Stimulated activated CD4-positive, alpha-beta T cell treated with anti-CD3 and anti-CD28 coated beads, Interleukin-1b, Interleukin-23, amount 100 ng/mL, for 1 hour (primary cell): ENCODE data around the gene CITED1.
"Not testable (repeated sequence)": the region's sequence is repeated elsewhere in the genome, so short reads cannot be mapped to it uniquely, and the experiment has no call there.

Source experiments
- DNase-seq, 2 donors: peaks; one replicate each; pipeline ENCODE4 v3.0.0-alpha.2; 2020; ENCODE audit warnings: low read depth in 2 of 2

Gene CITED1, protein sequence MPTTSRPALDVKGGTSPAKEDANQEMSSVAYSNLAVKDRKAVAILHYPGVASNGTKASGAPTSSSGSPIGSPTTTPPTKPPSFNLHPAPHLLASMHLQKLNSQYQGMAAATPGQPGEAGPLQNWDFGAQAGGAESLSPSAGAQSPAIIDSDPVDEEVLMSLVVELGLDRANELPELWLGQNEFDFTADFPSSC

DNA sequence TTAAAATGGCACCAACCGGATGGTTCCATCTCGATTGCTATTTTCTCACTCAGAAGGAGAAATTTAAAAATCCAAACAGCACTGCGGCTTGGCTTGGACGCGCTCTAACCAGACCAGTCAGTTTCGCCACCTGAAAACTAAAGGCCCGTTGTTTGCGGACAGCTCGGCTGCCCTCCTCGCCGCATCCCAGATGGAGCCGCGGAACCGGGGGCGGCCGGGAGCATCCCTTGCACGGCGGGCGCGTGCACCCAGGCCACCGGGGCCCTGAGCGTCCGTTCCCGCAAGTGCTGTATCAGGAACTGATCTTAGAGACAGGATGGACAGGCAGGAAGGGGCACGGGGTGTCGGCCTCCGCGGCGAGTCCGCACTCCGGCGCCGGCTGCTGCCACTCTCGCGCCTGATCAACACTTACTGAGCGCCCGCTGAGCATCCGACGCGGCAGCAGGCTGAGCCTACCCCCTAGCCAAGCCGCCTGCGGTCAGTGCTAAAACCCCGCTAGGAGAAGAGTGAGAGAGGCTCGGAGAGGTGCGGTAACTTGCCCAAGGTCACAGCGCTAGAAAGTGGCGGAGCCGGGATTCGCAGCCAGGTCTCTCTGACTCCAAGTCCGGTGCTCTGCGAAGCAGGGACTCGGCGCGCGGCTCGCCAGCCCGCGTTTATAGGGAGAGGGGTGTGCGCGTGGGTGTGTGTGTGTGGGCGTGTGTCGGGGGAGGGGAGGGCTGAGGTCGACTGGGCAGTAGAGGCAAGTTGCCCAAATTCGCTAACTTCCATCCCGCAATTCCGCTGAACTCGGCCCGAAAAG is at the start of gene CITED1:
Gene CITED1 (minus strand): TSS at position 629 of the 799 bp plus-strand sequence. CDS start 3,045 bp downstream, outside the sequence.
- DNase-seq, result no peak

DNA sequence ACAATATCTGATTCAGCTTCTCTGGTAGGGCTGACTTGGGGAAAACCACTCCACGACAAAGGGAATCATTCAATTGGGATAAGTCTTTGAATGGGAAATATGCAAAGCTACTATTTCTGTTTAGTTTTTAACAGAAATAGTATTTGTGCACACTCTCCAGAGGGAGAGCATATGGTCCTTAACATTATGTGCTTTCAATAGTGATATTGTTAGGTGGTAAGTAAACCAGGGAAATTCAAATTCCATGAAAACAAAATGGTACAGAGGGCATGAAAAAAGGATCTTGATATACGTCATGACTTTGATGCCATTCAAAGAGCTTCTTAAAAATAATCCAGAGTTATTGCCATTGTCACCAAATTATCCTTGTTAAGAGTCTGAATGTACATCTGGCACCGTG is 47.1 kb upstream of the CITED1 start:
- DNase-seq, result no peak

DNA sequence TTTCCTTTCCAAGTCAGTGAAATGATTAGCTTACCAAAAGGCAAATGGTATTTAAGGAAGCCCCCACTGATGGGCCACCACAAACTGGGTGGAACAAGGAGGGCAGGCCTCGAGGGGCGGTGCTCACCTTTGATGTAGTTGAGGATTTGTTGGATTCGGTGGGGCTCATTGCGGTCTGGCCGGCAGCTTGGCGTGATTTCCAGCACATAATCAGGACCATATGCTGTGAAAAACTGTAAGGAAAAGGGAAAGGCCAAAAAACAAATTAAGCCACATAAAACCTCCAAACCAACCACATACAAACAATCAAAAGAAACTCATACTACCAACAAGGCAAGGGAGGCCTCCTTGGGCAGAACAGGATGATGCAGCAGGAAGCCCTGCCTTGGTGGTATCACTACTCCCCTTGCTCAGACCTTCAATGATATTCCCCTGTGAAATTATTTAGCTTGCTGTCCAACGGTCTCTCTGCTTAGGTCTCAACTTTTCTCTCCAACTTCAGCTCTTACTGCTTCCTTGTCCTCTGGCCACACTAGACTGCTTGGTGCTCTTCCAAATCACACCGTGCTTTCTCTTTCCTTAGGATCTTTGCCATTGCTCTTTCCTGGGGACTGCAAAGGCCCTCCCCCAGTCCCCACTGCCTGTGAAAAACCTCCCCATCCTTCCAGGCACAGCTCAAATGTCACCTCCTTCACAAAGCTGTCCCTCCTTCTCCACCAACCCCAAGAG is 46.1 kb upstream of the CITED1 start:
- no peak for DNase-seq

DNA sequence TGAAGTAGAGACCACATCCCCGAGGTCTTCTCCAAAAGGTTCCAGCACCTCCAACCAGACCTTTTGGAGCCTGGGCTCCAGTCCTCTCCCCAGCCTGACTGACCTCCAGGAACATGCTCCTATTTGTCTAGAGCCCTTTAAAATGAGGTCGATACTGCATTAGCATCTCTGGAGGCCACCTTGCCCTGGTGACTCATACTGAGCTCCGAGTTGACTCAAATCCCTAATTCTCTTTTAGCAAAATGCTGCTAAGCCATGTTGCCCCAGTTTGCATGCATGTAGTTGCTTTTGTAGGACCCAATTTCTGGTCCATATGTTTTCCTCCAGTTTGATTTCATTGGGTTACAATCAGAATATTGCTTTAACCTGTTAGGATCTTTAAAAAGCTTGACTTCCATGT is 43.5 kb upstream of the CITED1 start:
- DNase-seq, result no peak

DNA sequence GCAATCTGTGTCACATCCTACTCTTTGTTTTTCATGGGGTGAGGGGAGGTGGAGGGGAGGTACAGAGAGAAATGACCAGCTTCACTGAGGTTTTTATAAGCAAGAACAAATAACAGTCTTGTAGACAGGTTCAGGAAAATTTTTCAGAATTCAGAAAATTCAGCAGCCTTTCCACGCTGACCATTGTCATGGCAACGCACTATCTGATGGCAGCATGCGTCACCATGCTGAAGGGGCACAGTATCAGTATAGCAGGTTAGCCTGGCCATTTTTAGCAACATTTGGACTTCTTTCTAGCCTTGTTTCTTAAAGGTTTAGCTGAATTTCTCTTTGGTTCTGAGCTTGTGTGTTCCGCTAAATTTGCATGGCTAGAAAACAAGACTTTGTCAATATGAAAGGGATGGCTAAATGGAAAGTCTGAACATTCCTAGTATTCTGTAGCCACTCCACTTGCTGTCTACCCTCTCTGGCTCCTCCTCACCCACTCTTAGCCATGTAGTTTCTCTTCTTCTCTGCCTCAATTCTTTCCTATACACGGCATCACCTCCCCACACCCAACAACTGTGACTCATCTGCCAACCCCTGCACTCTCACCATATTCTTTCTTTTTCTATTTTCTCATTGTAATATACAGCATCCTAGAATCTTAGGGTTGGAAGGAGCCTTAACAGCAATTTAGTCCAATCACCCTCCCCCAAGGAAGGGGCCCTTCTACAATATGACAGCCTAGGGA is 42.7 kb upstream of the CITED1 start:
- no peak for DNase-seq

DNA sequence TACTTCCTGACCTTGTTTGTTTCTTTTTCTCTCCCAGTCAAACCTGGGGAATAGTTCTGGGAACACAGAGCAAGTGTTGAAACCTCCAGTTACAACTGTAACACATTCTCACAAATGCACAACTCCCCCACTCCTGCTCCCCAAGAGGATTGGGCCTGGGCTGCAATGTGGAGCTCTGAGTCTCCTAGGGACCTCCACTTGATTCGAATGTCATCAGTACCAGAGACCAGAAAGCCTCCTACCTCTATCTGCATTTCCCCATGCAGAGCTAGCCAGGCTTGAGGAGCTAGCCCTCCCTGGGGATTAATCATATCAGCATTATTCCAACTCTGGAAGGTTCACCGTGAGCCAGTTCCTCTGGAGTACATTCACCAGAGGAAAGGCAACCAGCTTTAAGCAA is 41.7 kb upstream of the CITED1 start:
- no peak for DNase-seq

DNA sequence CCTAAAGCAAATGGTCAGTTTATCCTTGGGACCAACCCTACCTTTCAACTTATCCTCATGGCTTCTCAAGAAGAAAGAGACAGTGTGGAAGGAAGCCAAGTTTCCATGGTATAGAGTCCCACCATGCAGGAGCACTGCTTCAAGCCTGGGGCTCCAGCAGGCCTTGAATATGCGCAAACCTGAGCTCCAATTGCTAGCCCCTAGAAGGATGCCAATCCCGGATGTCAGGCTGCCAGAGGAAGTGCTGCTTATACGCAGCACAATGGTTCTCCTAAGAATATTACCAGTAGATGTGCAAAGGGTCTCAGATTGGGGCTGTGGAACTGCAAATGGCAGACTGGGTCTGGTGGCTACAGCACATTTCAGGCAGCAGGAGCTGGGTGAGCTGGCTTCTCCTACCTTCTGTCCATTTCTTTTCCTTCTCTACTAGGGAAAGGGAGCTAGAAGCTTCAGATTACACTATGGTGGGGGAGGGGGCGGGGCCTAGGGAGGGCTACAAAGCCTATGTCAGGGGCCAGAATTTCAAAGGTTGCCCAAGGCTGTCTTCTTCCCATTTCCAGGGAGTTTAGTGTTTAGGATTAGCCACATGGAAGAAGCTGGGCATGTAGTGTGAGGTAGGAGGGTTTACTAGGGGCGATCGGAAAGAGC is 40.7 kb upstream of the CITED1 start:
- no peak for DNase-seq

DNA sequence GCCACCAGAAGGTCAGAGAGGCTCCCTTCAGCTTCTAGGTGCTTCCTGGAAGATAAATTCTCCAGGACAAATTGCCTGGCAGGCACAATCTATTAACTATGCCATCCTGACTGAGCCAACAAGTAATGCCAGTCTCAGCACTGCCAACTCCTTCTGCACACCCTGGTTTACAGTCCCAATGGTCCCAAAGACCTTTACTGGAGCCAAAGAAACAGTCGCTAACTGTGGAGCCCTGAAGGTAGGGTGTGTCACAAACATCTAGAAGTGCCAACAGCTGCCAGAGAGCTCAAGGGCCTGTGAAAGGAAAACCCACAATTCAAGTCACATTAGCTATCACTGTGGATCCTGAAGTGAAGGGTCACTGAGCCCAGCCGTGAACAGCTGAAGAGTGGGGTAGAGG is 34.9 kb upstream of the CITED1 start:
- DNase-seq, result no peak

DNA sequence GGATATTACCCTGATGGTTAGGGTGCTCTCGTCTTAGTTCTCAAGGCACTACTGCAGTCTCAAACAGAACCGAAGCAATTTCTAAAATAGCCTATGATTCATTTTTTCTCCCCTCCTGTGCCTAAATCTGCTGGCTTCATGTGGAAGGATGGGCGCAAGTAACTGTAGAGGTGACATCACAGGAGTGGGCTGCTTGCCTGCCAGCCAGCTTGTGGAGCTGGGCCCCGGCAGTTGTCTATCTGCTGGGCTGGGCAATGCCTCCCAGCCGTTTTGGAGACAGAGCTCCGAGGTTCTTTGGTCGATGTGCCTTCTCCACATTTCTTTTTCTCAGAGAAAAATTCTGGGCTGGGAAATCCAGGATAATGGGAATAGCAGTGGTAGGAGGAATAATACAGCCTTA is 34.3 kb upstream of the CITED1 start:
- DNase-seq, result no peak

DNA sequence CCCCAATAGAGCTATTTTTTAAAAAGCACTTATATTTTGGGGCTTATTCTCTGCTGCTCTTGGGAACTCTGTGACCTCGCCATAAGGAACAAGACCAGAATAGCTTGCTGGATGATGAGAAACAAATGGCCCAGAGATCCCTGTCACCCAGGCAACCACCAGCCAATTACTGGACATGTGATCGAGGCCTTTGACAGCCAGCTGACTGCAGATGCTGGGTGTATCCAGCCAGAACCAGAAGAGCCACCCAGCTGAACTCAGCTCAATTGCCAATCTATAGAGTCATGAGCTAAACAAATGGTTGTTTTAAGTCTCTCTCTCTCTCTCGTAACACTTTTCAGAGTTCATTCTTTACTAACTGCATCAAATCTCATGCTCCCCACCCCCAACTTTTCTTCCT is 24.4 kb upstream of the CITED1 start:
- no peak for DNase-seq

DNA sequence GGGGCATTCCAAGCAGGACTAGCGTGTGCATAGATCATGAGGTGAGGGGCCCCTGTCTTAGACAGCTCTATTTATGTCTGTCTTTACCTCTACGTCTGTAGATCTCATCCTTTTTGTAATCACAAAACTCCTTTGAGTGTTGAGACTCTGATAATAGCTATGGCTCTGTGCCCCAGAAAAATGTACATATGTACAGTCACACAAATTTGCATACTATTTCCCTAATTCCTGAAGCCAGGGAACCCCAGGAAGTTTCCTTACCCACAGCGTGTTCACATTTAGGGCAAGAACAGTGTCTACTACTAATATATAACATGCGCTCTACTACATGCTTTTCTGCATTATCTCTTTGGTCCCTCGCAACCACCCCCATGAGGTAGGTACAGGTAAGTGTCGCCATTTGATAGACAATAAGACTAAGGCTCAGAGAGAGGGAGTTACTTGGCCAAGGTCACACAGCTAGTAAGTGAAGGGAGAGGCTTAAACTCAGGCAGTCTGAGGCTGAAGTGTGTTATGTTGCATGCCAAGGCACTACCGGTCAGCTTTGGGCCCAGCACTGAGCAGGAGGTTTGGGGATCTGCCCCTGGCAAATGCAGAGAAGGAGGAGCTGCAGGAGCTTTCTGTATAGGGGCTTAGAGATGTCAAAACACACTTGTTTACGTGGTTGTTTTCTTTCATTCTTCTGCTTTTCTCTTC is 21.0 kb upstream of the CITED1 start:
- no peak for DNase-seq

DNA sequence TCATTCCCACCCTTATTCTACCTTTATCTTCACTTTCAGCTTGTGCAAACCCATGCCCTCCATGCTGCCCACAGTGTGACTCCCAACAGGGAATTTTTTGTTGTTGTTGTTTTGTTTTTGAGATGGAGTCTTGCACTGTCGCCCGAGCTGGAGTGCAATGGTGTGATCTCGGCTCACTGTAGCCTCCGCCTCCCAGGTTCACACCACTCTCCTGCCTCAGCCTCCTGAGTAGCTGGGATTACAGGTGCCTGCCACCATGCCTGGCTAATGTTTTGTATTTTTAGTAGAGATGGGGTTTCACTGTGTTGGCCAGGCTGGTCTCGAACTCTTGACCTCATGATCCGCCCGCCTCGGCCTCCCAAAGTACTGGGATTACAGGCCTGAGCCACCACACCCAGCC is 13.9 kb upstream of the CITED1 start:
- DNase-seq, result not testable (repeated sequence)

DNA sequence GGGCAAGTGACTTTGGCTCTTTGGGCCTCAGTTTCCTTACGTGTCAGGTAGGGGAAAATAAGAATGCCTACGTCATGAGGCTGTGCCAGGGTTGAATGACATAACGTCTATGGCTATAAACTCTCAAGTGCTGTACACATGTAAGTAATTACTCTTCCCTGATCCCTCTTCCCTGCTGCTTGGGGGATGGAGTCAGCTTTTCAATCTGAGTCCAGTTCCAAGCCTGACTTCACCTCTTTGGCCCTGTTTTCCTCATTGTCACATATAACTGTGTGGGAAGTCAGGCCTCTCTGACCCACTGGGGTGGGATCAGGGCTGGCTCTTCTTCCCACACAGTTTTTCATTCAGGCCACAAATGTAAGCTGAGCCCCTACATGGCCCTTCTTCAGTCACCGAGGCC is 11.4 kb upstream of the CITED1 start:
- DNase-seq, result no peak

DNA sequence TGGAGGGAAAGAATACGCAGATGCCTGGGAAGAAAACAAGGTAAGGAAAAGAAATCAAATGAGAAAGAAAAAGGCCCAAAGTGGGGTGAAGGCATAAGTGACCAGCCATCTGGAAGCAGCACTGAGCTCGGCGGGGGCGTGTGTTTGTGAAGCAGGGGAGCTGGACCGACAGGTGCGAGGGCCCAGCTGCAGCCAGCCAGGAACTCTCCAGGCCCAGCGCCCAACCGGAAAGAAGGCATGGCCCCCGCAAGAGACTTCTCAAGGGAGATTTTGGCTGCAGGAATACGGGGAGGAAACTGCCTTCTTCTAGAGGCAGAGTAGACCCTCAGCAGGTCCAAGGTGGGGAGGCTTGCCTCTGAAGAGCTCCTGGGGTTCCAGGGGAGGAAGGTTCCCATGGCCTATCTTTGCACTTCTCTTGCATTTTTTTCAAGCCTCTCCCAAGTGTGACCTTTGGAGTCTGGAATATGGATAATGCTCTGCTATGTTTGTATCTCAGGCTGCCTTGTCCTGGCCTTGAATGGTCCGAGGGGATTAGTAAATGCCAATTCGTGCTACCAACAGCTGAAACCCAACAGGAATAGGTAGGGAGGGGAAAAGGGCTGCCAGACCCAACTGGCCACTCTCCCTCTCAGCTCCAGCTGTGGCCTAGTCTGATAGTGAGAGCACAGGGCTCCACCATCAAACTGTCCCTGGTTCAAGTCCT is 10.8 kb upstream of the CITED1 start:
- DNase-seq, result no peak

DNA sequence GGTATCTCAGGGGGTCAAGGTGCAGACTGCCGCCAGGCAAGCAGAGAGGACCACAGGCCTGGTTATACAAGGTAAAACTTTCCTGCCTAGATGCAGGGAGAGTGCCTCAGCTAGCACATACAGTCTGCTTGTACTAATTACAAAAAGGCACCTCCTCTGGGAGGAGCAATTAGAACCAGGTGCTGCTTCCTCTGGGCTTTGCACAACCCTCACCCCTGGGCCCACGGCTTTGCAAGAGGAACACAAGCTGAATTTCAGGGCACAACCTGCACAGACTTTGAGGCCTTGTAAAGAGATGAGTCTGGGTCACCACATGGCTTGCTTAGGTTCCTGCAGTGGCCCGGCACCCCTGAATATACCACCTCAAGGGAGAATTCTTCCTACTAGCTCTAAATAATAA is 9.2 kb upstream of the CITED1 start:
- DNase-seq, result no peak

DNA sequence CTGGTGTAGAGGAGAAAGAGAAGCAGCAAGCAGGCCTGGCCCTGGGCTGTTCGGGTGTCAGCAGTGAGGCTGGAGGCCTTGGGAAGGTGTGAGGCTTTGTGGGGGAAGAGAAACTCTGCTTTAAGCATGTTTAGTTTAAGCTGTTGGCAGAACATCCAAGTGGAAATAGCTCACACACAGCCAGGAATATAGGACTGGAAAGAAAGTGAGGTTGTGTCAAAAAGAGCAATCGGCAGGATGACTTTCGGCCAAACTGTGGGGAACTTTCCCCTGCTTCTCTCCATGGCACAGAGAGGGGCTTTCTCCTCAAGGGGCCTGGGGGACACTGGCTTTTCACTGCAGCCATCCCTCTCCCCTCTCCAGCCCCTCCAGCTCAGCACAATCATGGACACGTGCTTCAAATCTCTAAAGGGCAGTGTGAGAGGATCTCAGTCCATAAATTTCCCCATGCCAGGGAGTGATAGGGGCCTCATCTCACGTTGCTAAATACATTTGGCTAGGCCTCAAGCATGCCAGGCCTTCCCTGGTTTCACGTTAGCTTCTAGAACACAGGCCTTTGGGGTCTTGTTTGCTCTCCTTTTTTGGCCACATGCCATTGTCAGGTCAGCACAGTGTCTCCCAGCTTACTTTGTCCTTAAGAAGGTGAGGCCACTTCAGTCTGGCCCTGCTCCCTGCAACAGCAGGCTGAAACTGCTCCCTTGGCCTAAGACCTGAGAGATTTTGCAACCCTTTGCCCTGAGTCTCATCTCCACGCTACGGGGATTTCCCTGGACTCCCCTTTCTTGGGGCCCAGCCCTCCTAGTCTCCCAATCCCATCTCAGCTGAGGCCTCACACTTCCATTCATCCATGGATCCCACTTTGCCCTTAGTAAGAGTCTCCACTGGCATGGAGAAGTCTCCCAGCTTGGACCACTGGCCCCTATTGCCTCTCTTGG is 8.3 kb upstream of the CITED1 start:
- no peak for DNase-seq

DNA sequence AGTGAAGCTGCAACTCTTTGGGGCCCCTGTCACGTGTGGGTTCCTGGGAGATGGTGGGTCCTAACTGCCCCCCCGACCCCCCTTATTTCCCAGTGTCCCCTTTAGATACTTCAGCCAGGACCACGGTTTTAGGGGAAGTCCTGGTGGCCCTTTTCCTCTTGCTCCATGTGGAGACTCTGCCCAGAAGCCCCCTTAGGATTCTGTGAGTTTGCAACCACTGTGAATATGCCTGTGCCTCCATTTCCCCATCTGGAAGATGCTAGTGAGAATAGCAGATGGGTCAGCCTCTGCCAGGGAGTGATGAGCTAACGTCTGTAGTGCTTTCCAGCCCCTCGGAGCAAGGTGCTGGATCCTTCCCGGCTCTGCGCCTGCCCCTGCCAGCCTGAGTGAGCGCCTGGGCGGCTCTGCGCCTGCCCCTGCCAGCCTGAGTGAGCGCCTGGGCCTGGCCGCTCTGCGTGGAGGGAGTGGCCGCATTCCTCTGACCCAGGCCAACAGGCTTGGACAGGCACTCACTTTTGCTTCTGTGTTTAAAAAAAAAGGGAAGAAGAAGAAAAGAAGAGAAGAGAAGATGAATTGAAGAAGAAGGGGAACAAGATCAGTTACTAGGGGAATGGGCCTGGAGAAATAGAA is 6.7 kb upstream of the CITED1 start:
- no peak for DNase-seq

DNA sequence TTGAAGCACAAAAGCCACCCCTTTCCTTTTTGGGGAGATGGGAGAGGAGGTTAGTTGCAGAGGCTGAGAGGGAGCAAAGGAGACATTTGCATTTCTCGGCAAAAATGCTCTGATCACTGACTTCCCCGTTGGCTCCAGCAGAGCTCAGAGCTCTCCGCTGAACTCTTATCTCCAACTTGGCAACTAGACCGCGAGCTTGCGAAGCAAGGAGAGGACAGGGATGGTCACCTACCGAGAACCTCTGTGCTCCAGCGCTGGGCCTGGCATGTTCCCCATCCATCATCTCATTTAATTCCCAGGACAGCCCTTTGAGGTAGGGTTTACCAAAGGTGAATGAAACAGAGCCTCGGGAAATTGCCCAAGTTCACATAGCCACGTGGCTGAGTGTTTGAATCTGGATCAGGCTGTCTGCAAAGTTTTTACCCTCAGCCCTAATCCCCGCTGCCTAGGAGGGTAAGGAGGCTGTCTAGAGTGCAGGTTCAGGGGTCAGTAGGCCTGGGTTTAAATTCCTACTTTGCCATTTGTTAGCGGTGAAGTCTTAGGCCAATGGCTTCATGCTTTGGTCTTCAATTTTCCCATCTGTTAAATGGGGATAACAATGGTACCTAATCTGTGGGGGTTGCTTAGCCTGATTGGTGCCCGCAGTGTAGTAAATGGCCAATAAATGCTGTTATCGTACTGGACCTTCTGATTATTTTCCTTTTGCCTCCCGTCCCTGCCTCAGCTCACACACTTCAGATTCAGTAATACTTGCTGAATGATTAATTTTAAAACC is 3.8 kb upstream of the CITED1 start:
- DNase-seq, result no peak
